Right renal pelvis (tissue), 4 donors: ENCODE data around the gene POLH. TPM values are rescaled to one million over a fixed set of nuclear protein-coding genes. Genes with fewer than 3 reads are reported as not detected.
A peak's percentile ranks its signal among the peaks of the same experiment; 100 is the strongest.
"Not testable (repeated sequence)": the region's sequence is repeated elsewhere in the genome, so short reads cannot be mapped to it uniquely, and the experiment has no call there.

Experiments used
- DNase-seq, 4 donors: peaks; one replicate each; pipeline ENCODE4 v3.0.0-alpha.2; 2013; ENCODE audit warnings: low read depth in 4 of 4, low spot score in 3 of 4, missing footprints in 1 of 4
- polyA plus RNA-seq, 4 donors: library from polyadenylated mRNA; unstranded; fragments of 120-200 nt; gene quantifications; one replicate each; pipeline ENCODE4 v1.2.1, GENCODE V29; 2013; ENCODE audit not compliant: insufficient read length in 4 of 4

POLH gene
- polyA plus RNA-seq = 10 to 100 TPM; 18.8 to 22.0 (median 19.6) TPM

DNA sequence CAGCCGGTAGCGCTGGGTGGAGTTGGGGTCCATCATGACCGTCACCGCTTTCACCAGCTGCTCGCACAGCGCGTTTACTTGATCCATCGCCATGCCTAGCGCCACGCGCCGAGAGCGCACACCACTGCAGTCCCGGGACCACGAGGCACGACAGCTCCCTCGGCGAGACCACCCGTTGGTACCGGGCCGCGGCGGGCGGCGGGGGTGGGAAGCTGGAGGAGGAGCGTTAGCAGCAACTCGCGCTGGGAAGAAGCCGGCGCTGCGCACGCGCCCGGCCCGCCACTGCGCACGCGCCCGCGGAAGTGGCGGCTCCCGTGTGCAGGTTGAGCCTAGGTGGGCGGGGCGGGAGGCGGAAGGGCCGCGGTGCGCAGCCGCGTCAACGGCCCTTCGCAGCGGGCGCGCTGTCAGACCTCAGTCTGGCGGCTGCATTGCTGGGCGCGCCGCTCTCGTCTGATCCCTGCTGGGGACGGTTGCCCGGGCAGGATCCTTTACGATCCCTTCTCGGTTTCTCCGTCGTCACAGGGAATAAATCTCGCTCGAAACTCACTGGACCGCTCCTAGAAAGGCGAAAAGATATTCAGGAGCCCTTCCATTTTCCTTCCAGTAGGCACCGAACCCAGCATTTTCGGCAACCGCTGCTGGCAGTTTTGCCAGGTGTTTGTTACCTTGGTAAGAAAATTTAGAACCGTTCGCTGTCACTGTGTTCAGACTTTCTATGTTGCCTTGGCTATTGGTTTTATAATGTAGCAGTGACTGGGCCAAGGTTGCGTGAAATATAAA, at the start of gene POLH, which contains the start of gene XPO5:
TSS of gene POLH (plus strand) at position 414 of the 780 bp plus-strand sequence. CDS start 6,135 bp downstream, outside the sequence.
TSS of gene XPO5 (minus strand) at position 267 of the 780 bp plus-strand sequence. CDS start at position 93, 174 bp downstream.
- DNase-seq = peak; percentile 83 to 89 (median 84)

DNA sequence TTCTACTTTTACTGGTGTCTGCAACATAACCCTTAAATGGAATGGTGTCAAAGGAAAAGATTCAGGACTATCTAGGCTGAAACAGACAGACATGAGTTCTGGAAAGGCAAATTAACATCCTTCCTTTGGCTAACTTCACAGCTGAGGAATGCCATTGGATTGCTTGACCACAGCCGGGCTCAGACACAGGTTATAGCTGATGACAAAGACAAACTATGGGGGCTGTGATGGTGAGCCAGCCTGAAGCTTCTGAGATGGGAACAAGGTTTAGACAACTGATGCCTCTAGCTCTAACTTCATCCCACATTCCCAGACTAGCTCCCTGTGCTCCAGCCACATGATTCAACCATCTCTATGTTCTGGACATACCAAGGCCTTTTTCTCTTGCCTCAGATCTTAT, 43.8 kb upstream of the POLH start:
- DNase-seq = no peak

DNA sequence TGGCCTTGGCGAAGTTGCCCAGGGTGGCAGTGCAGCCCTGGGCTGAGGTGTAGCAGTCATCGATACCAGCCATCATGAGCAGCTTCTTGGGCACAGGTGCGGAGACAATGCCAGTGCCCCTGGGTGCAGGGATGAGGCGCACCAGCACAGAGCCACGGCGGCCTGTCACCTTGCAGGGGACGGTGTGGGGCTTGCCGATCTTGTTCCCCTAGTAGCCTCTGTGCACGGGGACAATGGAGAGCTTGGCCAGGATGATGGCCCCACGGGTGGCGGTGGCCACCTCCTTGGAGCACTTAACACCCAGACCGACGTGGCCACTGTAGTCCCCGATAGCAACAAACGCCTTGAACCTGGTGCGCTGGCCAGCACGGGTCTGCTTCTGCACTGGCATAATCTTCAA, 37.0 kb upstream of the POLH start:
- DNase-seq = not testable (repeated sequence)

DNA sequence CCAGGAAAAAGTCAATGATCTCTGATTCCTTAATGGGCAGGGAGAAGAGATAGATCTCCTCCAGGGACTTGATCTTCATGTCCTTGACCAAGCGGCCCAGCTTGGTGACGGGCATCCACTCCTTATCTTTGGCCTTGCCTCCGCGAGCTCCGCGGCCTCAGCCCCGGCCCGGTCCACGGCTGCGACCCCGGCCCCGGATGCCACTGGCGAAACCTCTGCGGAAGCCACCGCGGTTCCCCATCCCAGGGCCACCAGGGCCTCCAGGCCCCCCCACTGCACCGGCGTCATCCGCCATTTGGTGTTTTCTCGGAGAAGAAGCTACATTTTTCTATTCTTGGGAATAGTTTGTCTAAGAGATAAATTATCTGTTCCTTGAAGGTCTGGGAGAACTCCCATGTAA, 36.6 kb upstream of the POLH start:
- not testable (repeated sequence) for DNase-seq

DNA sequence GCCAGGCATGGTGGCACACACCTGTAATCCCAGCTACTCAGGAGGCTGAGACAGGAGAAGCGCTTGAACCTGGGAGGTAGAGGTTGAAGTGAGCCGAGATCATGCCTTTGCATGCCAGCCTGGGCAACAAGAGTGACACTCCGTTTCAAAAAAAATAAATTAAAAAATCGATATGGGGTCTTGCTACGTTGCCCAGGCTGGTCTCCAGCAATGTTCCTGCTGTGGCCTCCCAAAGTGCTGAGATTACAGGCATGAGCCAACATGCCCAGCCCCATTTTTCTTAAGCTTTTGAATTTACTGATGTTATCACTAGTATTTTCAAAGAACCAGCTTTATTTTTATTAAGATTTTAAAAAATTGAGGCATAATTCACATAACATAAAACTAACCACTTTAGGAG, 35.5 kb upstream of the POLH start:
- DNase-seq = no peak

DNA sequence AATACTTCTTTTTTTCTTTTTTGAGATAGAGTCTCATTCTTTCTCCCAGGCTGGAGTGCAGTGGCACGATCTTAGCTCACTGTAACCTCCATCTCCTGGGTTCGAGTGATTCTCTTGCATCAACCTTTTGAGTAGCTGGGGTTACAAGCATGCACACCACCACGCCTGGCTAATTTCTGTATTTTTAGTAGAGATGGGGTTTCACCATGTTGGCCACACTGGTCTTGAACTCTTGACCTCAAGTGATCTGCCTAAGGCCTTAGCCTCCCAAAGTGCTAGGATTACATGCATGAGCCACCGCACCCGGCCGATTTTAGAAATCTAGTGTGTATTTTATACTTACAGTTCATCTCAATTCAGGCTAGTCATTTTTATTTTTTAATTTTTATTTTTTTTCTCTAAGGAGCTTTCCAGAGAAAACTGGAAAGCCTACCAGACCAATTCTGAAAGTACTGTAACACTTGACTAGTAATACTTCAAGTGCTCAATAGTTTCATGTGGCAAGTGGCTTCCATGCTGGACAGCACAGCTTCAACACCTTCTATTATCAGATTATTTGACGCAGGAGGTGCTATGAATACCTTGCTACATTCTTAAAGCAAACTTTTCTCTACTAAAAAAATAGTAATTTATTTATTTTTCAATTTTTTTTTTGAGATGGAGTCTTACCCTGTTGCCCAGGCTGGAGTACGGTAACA, 34.1 kb upstream of the POLH start:
- no peak for DNase-seq

DNA sequence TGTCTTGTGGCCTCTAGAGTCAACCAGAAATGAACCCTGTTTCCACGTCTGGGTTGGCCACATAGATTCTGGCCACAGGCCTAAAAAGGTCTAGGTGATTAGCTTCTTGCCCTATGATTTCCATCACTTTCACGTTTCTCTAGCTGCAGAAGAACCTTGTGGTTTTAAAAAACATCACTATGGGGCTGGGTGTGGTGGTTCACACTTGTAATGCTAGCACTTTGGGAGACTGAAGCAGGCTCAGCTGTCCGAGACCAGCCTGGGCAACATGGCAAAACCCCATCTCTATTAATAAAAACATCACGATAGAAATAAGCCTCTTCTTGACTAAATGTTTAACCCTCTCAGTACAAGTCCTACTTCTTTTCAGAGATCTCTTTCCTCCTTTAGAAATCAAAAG, 31.5 kb upstream of the POLH start:
- no peak for DNase-seq

DNA sequence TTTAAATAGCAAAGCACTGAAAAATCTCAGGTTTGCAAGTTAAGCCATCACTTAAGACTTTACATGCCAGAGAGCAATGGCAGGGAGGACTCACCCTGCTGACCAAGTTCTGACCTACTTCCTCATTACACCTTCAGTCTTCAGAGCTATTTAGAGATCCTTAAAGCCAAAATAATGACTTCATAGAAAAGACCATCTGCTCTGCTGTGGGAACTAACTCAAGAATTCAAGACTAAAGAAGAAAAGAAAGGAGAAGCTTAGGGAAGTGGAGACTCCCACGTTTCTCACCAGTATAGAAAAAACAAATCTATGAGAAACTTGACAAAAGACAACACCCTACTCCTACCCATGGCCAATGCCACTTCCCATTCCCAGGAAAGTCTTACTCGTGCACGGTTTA, 28.8 kb upstream of the POLH start:
- DNase-seq = no peak

DNA sequence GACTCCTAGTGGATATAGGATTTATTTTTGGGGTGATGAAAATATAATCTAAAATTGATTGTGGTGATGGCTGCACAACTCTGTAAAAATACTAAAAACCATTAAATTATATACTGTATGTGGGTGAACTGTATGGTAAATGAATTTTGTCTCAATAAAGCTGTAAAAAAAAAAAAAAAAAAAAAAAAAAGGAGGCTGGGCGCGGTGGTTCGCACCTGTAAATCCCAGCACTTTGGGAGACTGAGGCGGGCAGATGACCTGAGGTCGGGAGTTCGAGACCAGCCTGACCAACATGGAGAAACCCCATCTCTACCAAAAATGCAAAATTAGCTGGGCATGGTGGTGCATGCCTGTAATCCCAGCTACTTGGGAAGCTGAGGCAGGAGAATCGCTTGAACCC, 18.4 kb upstream of the POLH start:
- DNase-seq = not testable (repeated sequence)

DNA sequence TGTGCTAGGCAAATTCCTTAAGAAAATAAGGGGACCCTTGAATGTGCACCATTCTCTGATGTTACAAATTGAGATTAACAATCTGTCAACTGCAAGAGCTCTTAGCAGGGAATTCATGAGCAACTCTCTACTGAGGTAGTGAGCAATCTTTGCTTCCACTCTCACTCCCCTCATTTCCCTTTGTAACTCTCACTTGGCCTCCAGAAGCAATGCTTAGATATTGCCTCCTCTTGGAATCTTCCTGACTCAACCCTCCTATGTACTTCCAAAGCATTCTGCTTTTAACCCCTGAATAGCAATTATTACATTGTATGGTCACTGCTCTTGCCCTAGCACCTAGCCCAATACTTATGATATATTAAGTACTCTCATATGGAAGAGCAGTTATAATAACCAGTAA, 16.7 kb upstream of the POLH start:
- no peak for DNase-seq

DNA sequence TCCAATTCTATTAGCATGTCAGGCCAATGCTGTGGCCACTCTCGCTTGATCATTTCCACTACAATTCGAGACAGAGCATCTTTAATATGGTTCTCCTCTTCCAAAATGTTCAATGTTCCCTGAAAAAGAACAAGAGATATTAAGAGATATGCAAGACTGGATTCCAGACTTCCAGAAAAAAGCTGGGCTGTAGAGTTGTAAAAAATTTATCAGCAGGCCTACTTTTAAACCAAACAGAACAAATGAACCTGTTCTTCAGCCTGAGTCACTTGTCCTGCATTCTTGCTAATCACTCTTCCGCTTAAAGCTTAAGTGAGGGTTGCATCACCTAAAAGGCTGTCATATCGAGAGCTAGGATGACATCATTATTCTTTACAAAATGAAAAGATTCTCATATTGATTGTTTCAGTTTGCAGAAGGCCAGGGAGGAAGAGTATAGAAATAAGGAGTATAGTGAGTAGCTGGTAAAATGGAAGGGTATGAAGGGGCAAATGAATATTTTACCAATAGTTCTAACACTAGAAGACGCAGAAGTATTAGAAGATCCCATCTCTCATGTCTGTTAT, 5.0 kb upstream of the POLH start:
- no peak for DNase-seq

DNA sequence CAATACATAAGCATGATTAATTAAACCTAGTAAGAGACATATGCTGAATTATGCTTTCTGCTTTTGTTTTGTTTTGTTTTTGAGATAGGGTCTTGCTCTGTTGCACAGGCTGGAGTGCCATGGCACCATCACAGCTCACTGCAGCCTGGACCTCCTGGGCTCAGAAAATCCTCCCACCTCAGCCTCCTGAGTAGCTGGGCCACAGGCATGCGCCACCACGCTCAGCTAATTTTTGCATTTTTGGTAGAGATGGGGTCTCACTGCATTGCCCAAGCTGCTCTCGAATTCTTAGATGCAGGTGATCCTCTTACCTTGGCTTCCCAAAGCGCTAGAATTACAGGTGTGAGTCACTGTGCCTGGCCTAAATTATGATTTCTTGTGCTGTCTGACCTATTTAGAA, 4.0 kb upstream of the POLH start:
- DNase-seq = no peak

DNA sequence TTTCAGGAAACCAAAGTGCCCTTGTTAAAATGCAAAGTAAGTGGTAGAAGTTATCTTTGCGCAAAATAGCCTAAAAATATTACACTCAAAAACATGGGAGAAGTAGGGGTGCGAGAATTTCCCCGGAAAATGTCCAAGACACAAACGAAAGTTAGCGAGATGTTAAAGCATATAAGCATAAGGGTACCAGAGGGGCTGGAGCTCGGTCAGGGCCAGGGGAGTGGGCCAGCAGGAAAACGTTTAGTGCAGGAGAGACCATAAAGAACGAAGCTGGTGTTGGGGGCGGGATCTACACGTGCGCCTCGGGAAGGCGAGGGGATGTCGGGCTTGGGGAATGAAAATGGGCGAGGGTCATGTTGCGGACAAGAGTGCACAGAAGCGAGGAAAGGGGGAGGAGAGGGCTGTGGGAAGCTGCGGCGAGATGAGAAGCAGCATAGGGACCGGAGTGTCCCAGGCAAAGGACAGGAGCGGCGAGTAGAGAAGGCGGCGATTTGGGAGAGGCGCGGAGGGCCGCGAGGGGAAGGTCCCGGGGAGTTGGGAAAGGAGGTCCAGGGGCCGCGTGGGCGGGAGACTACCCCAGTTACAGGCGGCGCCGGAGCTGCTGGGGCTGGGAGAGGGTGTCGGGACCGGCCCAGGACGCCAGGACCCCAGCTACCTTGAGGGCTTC, 747 bp upstream of the POLH start:
- DNase-seq = peak in 2 of 4 donors; percentile 22 to 28

DNA sequence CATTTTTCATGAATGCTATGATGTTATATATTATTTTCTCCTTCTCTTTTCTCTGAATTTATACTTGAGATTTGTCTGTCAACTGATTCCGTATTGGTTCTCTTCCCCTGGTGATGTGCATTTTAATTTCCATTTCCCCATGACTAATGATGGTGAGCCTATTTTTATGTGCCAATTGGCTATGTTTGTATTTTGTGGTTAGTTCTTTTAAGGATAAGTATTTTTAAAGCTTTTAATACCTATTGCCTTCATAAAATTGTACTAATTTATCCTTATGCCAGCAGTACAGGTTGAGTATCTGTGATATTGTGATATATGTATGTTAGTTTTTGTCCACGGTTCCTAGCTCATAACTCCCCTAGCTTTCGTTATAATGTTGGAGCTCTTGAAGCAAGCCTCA, 2.8 kb downstream of the POLH start:
- no peak for DNase-seq

DNA sequence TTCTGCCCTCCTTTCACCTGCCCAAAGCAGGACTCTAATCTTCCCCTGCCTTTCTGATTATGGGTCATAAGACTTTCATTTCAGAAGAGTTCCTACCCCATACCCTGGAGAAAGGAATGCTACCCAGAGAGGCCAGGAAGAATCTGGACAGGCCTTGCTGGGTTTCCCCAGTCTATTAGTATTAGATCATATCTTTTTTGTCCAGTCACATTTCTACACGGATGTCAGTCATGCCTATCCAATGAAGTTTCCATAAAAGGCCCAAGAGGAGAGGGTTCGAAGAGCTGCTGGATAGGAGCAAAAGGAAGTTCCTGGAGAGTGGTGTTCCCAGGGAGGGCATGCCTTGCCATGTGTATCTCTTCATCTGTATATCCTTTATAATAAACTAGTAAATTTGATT, 3.2 kb downstream of the POLH start:
- DNase-seq = no peak

DNA sequence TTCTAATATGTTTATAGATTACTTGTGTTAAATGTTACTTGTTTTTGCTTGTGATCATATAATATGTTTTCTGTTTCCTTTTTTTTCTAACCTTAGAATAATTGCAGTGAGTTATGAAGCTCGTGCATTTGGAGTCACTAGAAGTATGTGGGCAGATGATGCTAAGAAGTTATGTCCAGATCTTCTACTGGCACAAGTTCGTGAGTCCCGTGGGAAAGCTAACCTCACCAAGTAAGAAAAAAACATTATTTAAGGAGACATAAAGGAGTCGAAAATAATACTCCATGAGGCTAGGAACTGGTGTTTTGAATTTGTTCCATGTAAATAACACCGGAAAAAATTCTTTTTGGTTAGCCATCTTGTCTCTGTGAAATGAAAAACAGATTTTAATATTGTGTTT, 6.9 kb downstream of the POLH start:
- no peak for DNase-seq

DNA sequence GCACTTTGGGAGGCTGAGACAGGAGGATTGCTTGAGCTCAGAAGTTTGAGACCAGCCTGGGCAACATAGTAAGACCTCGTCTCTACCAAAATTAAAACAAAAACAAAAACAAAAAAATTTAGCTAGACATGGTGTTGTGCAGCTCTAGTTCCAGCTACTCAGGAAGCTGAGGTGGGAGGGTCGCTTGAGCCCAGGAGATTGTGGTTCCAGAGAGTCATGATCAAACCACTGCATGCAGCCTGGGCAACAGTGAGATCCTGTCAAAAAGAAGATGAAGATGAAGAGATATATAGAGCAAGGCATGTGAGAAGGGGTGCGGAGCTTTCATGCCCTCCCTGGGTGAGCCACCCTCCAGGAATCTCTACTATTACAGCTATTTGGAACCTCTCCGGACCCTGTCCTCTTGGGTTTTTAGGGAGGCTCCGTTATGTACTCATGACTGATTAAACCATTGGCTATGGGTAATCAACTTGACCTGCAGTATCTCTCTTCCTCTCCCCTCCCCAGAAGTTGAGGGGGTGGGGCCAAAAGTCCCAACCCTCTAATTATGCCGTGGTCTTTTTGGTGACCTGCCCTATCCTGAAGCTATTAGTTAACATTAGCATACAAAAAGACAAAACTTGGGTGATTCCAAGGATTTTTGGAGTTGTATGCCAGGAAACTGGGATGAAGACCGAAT, 9.0 kb downstream of the POLH start:
- no peak for DNase-seq

DNA sequence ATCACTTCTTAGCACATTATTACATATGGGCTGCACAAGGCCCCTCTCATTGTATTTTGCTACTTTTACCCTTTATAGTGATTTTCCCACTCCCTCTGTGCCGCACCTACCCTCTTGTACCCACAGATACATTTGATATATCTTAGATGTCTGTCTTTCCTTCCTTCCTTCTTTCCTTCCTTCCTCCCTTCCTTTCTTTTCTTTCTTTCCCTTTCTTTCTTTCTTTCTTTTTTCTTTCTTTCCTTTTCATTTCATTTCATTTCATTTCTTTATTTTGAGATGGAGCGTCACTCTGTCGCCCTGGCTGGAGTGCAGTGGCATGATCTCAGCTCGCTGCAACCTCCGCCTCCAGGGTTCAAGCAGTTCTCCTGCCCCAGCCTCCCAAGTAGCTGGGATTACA, 12.2 kb downstream of the POLH start:
- DNase-seq = no peak

DNA sequence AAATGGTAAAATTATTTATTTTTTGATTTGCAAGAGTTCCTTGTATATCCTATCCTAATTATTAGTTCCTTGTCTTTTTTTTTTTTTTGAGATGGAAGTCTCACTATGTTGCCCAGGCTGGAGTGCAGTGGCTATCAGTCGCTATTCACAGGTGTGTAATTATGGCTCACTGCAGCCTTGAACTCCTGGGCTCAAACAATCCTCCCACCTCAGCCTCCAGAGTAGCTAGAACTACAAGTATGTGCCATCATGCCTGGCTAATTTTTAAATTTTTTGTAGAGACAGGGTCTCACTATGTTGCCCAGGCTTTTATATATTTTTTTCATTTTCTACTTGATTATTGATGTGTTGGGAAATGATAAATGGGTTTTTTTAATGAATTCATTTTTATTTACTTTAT, 13.6 kb downstream of the POLH start:
- not testable (repeated sequence) for DNase-seq

DNA sequence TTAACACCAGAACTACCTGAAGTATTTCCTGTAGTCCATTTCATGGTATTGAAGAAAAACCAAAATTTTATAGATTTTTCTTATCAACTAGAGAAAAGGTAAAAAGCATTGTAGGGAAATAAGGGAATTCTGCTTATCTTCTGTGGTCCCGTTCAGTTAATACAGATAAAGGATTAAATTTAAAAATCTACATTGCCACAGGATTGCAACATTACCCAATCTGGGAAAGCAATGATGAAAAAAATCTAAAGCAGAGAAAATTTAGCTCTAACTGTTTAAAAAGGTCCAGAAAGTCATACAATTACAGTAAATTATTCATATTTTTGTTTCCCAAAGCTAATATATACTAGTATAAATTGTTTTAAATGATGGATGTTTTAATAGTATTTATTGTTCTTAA, 18.0 kb downstream of the POLH start:
- DNase-seq = no peak

DNA sequence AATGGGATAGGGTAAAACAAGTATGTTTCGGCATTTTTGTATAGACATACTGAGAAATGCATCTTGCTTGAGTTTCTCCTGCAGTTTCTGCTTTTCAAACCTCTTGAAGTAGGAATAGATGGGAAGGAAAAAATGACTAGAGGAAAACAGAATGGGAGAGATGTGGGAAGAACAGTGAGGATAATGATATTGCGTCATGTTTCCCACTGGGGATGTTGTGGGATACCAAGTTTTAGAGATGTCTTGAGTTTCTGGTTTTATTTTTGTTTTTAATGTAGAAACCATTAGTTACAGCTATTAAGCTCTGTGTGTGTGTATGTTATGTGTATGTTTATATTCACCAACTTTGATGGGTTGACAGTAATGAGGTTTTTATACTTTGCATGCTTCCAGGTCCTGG, 24.6 kb downstream of the POLH start:
- DNase-seq = no peak
